H1 (cell line): ENCODE results near the gene MYO9B. TPM values are rescaled to one million over a fixed set of nuclear protein-coding genes. Genes with fewer than 3 reads are reported as not detected.

Source experiments
- BCL11A ChIP-seq, 2 experiments: IDR thresholded peaks; one replicate each; pipeline ENCODE4 v1.6.1; 2011; ENCODE audit warnings: low read depth in 2 of 2, low read length in 2 of 2, mild to moderate bottlenecking in 2 of 2
- CEBPB ChIP-seq: IDR thresholded peaks from 2 replicates; pipeline ENCODE4 v1.6.1; 2012; ENCODE audit warnings: low read depth, low read length
- CHD7 ChIP-seq: fragments of 300-600 bp; sonication (generic); IDR thresholded peaks from 2 replicates; pipeline ENCODE4 v1.7.1; 2012; ENCODE audit warnings: low read length, moderate library complexity, mild to moderate bottlenecking, inconsistent platforms; ENCODE audit not compliant: insufficient replicate concordance
- EGR1 ChIP-seq: IDR thresholded peaks from 2 replicates; pipeline ENCODE4 v1.6.1; 2011; ENCODE audit warnings: low read depth, low read length, borderline replicate concordance
- HDAC2 ChIP-seq, 2 experiments: fragments of 300-600 bp in 1 of 2; sonication (generic) in 1 of 2; IDR thresholded peaks; 2 replicates each; pipeline ENCODE4 v1.6.1; 2011 to 2012; ENCODE audit warnings: low read depth in 2 of 2, low read length in 2 of 2, mild to moderate bottlenecking in 2 of 2, moderate library complexity in 2 of 2, borderline replicate concordance in 1 of 2, inconsistent platforms in 1 of 2
- HDAC6 ChIP-seq: IDR thresholded peaks from one replicate; pipeline ENCODE4 v1.7.1; 2012; ENCODE audit warnings: low read depth, mild to moderate bottlenecking, inconsistent platforms, low read length, moderate library complexity
- JUN ChIP-seq: IDR thresholded peaks from 2 replicates; pipeline ENCODE4 v1.6.1; 2011; ENCODE audit warnings: low read depth, mild to moderate bottlenecking, improper control_type of control experiment, low read length
- NANOG ChIP-seq: IDR thresholded peaks from 2 replicates; pipeline ENCODE4 v1.6.1; 2011; ENCODE audit warnings: low read length, low read depth, mild to moderate bottlenecking, inconsistent platforms; ENCODE audit not compliant: insufficient read depth, poor library complexity, severe bottlenecking
- NRF1 ChIP-seq: IDR thresholded peaks from 2 replicates; pipeline ENCODE4 v1.6.1; 2011; ENCODE audit warnings: mild to moderate bottlenecking, low read depth, low read length, improper control_type of control experiment
- POLR2AphosphoS5 ChIP-seq: IDR thresholded peaks from 2 replicates; pipeline ENCODE4 v1.6.1; 2011; ENCODE audit warnings: low read depth, low read length
- RXRA ChIP-seq: IDR thresholded peaks from 2 replicates; pipeline ENCODE4 v1.6.1; 2011; ENCODE audit warnings: low read depth, mild to moderate bottlenecking, low read length, moderate library complexity; ENCODE audit not compliant: insufficient read depth
- SUZ12 ChIP-seq: fragments of 200-600 bp; sonication (generic); IDR thresholded peaks from 2 replicates; pipeline ENCODE4 v1.6.1; 2012; ENCODE audit warnings: mild to moderate bottlenecking, inconsistent platforms, low read length, moderate library complexity, mixed read lengths
- polyA plus RNA-seq, 7 experiments: library from polyadenylated mRNA; depleted of rRNA in 3 of 7; stranded (reverse) in 5 of 7; unstranded in 2 of 7; fragments of >200 nt in 5 of 7; fragments of 200-250 nt in 2 of 7; gene quantifications; 1 replicate in 5 of 7; 2 replicates in 1 of 7; 4 replicates in 1 of 7; pipeline versions ENCODE4 v1.2.1 to v1.2.3, GENCODE V29; 2011 to 2013; ENCODE audit warnings: missing spikeins in 2 of 7, mixed read lengths in 2 of 7
- total RNA-seq: library from RNA; stranded (reverse); fragmentation: NEBNext Ultra II Directional; extraction: Animal tissue kit (Norgen Biotek cat#: 25700); gene quantifications from 2 replicates; pipeline ENCODE4 v1.2.1, GENCODE V29; 2021

Gene MYO9B
- total and polyA plus RNA-seq, 2 of the 8 experiments (the other 6 are each of a cell fraction or from before 2014, with no cell fraction given), result 27.6 to 77.1 TPM

- TF ChIP-seq CHD7, result no peak
- no peak for TF ChIP-seq NANOG
- no peak for TF ChIP-seq NRF1
- TF ChIP-seq EGR1, result no peak
- TF ChIP-seq SUZ12, result no peak
- no peak for TF ChIP-seq CEBPB
- TF ChIP-seq JUN, result no peak
- TF ChIP-seq RXRA, result no peak
- no peak for TF ChIP-seq POLR2AphosphoS5
- TF ChIP-seq BCL11A (IDR thresholded peaks at IDR 0.05; ENCODE audit: low read depth in 2 of 2, low read length in 2 of 2), result no peak
- TF ChIP-seq HDAC2 (IDR thresholded peaks at IDR 0.05; ENCODE audit: borderline replicate concordance in 1 of 2, low read depth in 2 of 2, low read length in 2 of 2), result no peak
- TF ChIP-seq HDAC6, result no peak
Measured at GRCh38 chr19:17192751-17193150, 117.2 kb downstream of the MYO9B start (continued).
